C4-2B (cell line): ENCODE measurements around the gene CRHBP.
A peak's percentile ranks its signal among the peaks of the same experiment; 100 is the strongest.
"Not testable (repeated sequence)": the region's sequence is repeated elsewhere in the genome, so short reads cannot be mapped to it uniquely, and the experiment has no call there.

Experiments used
- H3K27ac ChIP-seq: fragments of 450-650 bp; 2 replicates; pipeline ENCODE4 v1.5.1; 2017
- ZFX ChIP-seq: fragments of 450-650 bp; IDR thresholded peaks from 2 replicates; pipeline ENCODE4 v1.6.1; 2017
- TF ChIP-seq, protein P1 (sequence below): fragments of 450-650 bp; conservative IDR thresholded peaks from 2 replicates; pipeline ENCODE4 v1.5.1; 2017; ENCODE audit warnings: mild to moderate bottlenecking

CRHBP gene

DNA sequence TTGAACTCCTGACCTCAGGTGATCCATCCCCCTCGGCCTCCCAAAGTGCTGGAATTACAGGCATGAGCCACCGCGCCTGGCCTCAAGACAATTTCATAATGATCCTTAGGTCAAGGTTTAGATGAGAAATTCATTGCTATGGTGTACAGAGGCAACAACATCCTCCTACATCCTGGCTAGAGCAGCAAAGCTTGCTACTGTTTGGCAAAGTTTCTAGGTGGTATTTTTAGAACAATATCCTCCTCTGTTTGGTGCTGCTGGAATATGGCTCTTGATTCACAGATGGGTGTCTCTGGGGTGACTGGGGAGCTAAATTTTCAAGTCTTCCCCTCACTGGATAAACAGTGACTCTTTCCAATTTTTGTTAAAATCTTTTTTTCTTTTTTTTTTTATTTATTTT is 30.6 kb downstream of the CRHBP start:
- no peak overlapping the region for H3K27ac ChIP-seq
- TF ChIP-seq, protein P1, sequence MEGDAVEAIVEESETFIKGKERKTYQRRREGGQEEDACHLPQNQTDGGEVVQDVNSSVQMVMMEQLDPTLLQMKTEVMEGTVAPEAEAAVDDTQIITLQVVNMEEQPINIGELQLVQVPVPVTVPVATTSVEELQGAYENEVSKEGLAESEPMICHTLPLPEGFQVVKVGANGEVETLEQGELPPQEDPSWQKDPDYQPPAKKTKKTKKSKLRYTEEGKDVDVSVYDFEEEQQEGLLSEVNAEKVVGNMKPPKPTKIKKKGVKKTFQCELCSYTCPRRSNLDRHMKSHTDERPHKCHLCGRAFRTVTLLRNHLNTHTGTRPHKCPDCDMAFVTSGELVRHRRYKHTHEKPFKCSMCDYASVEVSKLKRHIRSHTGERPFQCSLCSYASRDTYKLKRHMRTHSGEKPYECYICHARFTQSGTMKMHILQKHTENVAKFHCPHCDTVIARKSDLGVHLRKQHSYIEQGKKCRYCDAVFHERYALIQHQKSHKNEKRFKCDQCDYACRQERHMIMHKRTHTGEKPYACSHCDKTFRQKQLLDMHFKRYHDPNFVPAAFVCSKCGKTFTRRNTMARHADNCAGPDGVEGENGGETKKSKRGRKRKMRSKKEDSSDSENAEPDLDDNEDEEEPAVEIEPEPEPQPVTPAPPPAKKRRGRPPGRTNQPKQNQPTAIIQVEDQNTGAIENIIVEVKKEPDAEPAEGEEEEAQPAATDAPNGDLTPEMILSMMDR: no peak
- TF ChIP-seq ZFX: no peak

DNA sequence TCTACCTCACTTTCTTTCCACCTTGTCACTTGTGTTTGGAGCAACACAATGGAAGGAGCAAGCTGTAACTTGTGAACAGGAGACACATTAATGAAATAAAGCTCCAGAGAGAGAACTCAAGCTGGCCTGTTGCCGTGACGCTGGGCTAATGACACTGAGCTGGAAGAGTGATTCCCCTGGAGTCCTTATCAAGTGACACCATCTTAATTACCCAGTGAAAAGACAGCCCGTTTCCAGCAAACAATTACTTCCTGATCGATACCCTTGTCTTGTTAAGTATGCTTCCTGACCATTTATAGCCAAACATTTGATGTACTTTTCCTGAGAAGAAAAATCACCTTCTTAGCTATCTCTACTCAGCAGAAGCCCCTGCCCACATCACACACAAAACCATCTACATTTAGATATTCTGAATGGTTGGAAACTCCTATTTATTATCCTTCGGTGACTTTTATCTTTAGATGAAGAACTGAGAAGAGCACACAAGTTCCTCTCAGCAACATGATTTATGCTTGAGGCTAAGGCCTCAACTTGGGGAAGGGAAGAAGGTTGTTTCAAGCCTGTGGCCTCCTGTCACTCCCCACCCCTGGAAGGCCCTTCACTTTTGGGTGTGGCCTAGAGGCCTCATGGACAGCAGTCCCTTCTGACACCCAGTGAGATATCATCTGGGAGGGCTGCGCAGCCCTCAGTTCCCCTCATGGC is 34.1 kb downstream of the CRHBP start:
- no peak for TF ChIP-seq ZFX
- TF ChIP-seq, protein P1: no peak
- H3K27ac ChIP-seq: no peak overlapping the region

DNA sequence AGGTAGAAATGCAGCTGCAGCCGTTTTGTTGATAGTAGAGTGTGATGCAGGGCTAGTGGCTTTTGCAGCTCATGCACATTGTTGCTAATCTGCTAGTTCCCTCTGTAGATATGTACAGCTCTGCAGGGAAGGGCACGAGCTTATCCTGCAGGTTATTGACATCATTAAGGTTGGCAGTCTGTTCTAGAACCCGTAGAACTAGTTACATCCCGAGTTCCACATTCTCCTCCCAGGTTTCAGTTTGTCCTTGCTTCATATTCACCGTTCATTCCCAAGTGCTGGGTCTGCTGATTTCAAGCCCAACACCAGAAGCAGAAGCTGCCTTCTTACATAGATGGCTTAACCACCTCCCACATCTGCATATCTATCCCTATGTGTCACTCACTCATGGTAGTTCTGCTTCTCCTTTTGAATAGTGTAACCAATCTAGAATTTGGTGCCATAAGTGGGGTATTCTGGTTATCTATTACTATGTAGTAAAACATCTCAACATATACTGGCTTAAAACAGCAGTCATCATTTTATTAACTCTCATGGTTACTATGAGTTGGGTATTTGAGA is 38.1 kb downstream of the CRHBP start:
- H3K27ac ChIP-seq: peak overlapping the region; percentile 28; the same call in 1 of the 2 replicates
- TF ChIP-seq, protein P1: no peak
- TF ChIP-seq ZFX: no peak

DNA sequence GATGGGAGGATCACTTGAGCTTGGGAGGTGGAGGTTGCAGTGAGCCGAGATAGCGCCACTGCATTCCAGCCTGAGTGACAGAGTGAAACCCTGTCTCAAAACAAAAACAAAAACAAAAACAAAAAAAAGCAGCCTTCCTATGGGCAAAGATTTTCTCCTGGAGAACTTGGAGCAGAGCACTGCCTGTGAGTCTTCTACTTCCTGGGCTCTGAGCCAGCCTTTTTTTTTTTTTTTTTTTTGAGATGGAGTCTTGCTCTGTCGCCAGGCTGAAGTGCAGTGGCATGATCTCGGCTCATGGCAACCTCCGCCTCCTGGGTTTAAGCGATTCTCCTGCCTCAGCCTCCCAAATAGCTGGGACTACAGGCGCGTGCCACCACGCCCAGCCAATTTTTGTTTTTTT is 40.6 kb downstream of the CRHBP start:
- not testable (repeated sequence) for H3K27ac ChIP-seq

DNA sequence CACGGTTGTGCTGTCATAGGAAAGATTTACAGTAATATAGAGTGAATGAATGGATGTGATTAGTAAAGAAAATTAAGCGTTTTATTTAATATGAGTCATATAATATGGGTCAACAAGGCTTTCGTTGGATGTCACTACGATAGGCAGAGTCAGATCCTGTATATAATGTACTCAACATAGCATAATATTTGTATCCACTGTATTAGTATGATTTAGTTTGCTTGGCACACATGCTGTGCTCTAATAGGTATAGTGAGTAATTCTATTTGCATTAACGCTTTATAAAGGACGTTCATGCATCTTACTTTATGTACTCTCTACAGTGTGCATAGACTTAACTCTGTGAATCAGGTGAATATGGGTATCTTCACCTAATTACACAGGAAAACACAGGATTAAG is 41.5 kb downstream of the CRHBP start:
- H3K27ac ChIP-seq: no peak overlapping the region
- no peak for TF ChIP-seq ZFX
- TF ChIP-seq, protein P1: no peak

DNA sequence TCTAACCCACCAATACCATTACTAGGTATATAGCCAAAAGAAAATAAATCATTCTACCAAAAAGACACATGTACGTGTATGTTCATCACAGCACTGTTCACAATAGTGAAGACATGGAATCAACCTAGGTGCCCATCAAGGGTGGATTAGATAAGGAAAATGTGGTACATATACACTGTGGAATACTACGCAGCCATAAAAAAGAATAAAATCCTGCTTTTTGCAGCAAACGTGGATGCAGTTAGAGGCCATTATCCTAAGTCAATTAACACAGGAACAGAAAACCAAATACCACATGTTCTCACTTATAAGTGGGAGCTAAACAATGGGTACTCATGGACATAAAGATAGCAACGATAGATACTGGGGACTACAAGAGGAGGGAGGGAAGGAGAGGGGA is 45.4 kb downstream of the CRHBP start:
- not testable (repeated sequence) for H3K27ac ChIP-seq

DNA sequence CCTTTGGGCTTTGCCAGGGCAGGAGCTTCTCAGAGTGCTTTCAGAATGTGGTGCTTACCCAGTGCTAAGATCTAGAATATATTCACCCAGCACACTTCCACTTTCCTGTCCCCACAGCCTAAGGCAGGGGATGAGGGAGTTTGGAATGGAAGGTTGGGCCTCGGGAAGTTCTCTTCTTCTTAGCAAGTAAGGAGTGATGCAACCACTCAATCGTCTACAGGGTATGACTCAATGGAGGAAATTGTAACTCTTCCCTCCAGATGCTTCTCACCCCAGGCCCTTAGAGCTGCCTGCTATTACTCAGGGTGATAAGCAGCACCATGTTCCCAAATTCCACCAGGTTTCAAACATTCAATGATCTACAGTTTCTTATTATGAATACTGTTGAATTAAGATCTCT is 46.6 kb downstream of the CRHBP start:
- H3K27ac ChIP-seq: no peak overlapping the region
- TF ChIP-seq ZFX: no peak
- TF ChIP-seq, protein P1: no peak

DNA sequence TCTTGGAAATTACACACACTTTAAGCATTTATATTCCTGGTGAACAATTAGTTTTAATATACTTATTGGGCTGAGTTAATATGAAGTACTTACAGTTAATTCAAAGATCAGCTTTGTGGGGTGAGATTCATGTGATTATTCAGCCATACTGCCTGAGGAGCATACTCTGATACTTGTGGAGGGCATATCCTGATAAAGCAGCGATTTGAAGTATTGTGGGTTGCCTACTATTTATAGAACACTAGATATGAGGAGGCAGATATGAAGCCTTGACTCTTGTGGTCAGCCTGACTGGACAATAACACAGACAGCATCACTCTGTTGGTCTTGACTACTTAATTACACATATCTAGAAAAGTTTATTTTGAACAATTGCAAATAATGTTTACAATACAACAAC is 50.4 kb downstream of the CRHBP start:
- TF ChIP-seq, protein P1: no peak
- no peak for TF ChIP-seq ZFX

More for the DNA sequence above, 50.4 kb downstream of the CRHBP start:
- no peak overlapping the region for H3K27ac ChIP-seq
